GM18507 (cell line): ENCODE data around the gene FBXL13.
"Not testable (repeated sequence)": the region's sequence is repeated elsewhere in the genome, so short reads cannot be mapped to it uniquely, and the experiment has no call there.

Experiments used
- DNase-seq: peaks from one replicate; pipeline ENCODE4 v3.0.0; 2011; ENCODE audit warnings: low read depth; ENCODE audit not compliant: insufficient read length; ENCODE audit errors: extremely low spot score
- FAIRE-seq: peaks from 2 replicates; lab custom pipeline; 2011; peaks lifted over from hg19 to GRCh38; lab: Jason Lieb, UNC

The FBXL13 gene

DNA sequence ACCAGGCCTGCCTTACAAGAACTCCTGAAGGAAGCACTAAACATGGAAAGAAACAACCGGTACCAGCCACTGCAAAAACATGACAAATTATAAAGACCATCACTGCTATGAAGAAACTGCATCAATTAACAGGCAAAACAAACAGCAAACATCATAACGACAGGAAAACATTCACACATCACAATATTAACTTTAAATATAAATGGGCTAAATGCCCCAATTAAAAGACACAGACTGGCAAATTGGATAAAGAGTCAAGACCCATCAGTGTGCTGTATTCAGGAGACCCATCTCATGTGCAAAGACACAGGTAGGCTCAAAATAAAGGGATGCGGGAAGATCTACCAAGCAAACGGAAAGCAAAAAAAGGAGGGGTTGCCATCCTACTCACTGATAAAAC, 120.2 kb downstream of the FBXL13 start:
- not testable (repeated sequence) for FAIRE-seq, DNase-seq

DNA sequence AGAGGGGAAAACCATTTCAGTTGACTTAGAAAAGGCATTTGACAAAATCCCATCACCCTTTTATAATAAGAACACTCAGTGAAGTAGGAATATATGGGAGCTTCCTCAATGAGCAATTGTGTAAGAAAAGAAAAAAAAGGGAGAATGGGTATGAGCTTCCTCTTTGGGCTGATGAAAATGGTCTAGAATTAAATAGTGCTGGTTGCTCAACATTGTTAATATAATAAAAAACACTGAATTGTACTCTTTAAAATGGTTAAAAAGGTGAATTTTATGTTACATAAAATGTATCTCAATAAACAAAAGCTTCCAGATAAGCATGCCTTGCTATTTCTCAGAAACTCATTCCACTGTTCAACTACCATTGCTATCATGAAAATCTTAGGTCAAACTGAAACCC, 121.2 kb downstream of the FBXL13 start:
- FAIRE-seq (no peak), DNase-seq (no peak)

DNA sequence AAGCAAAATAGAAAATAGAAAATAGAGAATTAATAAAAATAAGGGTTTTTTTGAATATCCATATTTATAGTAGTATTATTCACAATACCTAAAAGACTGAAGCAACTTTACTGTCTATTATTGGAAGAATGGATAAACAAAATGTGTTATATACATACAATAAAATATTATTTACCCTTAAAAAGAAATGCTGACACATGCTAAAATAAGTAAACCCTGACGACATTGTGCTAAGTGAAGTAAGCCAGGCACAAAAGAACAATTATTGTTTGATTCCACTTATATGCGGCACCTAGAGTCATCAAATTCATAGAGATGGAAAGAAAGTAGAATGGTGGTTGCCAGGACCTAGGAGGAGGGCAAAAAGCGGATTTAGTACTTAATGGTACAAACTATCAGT, 122.8 kb downstream of the FBXL13 start:
- DNase-seq (no peak), FAIRE-seq (no peak)

DNA sequence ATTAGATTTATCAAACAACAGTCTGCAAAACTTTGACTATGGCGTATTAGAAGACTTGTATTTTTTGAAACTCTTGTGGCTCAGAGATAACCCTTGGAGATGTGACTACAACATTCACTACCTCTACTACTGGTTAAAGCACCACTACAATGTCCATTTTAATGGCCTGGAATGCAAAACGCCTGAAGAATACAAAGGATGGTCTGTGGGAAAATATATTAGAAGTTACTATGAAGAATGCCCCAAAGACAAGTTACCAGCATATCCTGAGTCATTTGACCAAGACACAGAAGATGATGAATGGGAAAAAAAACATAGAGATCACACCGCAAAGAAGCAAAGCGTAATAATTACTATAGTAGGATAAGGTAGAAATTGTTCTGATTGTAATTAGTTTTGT, 130.4 kb downstream of the FBXL13 start:
- DNase-seq (no peak), FAIRE-seq (no peak)

DNA sequence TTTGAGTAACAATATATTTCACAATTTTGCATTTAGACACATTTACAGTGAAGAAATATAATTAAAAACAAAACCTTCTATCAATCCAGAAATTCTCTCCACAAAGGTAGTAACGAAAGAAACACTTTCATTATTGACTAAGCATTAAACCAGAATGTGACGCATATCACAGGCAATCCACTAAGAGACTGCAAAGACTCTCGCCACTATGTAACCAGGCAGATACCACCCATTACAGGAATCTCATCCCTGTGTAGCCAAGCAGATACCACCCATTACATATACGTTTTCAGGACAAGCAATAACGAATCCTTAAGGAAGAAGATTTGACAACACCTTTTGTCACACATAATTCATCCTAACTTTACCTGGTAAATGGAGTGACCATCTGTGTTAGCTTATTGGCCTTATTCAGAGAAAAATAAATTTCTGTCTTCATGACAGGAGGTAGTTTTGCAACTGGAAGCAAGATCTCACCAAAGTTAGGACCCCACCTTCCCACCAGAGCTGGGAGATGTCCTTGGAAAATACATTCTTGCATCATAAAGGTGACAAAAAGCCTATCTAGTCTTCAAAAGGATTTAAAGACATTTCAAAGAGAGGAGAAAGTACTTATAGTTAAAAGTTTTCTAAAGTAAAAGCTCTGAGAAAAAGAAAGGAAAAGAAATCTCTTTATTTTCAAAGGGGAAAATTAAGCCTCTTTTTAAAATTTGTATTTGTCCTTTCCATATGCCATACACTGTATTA, 131.0 kb downstream of the FBXL13 start:
- DNase-seq (no peak), FAIRE-seq (no peak)

DNA sequence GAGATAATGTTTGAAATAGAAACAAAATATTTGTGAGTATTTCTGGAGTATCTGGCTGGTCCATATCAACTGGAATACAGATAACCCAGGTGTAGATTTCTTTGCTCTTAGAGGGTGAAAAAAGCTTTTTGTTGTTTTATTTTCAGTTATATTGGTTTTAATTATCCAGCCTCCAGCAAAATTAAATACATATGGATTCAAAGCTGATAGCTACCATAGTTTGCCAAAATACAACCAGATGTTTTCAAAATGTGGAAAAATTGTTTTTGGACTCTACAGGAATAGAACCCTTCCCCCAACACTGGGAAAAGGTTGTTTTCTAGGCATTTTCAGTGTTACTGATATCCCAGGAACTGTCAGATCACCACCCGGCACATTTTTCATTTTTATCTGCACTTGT, 131.7 kb downstream of the FBXL13 start:
- FAIRE-seq: no peak
- no peak for DNase-seq

DNA sequence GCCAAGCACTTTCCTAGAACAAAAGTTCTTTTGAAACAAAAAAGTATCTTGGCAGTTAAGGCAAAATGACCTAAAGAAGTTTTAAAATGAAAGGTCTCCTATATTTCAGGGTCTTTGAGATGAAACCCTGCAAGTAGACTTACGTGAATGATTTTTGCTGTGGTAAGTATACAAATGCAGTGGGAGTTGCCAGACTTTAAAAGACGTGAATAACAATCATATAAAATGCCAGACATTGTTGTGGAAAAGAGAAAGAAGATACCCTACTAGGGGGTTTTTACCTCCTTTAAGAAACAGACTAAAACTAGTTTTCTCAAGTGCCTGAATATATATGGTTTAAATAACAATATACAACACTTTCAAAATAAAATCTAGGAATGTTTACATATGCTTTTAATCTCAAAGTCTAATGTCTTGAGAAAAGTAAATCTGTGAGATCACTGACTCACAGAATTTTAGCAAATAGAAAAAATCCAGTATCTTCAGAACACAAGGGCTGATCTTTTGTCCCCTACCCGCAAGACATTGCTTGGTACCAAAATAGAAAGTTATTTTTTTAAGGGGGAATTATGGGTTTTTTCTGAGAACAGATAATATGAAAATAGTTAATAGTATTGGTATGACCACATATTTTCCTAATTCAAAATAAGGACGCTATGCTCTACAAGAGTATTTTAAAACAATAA, 132.3 kb downstream of the FBXL13 start:
- no peak for FAIRE-seq
- no peak for DNase-seq

DNA sequence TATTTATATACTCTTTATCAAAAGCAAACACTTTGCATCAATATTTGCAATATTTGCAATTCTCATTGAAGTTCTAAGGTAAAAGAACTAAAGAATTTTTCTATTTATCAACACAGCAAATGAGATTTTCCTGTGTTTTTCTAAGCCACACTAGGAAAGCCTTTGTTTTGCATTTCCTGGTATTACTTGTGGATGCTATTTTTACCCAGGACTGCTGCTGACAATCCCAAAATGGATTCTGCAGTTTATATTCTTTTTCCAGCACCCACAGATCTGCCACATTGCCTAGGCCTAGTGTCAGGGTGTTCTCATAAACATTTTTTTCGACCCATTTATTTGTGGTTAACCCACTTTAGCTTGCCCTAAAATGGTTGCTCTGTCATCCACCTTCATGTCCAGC, 135.9 kb downstream of the FBXL13 start:
- no peak for FAIRE-seq
- no peak for DNase-seq

DNA sequence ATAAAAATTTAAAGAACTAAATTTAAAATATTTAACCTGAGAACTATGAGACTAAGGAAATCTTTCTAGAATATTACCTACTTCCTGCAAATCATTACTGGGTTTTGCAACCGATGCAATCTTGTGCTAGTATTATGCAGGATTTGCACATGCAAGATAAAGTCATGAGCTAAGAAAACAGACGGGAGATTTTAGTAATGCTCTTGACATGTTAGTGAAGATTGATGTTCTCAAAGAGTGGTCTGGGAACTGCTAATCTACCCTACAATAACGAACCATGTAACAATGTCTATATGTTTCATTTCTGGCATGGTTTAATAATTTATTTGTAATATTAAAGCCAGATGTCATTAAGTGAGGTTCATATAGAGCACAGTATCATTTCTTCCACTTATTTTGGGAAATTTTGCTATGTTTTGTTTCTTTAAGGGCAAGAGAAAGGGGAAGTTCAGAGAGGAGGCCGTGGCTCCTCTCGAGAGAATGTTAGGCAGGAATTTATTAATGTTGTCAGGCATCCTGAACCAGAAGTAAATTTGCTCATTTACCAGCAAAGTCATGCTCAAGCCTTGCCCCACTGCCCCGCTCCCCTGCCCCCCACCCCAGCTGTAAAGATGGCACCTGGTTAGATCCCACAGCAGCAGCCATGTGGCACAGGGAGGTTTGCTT, 139.0 kb downstream of the FBXL13 start:
- DNase-seq (no peak), FAIRE-seq (no peak)

DNA sequence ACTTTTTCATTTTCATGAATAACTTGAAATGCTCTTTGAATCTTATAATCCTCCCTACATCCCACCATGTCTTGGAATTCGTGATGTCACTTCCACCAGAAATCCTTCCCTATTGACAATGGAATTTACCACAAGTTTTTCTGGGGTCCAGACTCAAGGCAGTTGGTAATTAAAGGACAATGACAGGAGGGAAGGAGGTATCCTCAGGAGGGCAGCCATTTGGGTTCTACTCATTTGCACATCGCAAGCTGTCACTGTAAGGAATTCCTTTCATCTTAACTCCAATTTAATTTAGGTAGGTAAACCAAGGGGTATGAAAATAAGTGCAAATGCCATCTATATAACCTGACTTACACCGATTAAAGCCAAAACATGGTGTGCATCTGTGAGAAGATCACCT, 139.9 kb downstream of the FBXL13 start:
- no peak for FAIRE-seq
- no peak for DNase-seq

DNA sequence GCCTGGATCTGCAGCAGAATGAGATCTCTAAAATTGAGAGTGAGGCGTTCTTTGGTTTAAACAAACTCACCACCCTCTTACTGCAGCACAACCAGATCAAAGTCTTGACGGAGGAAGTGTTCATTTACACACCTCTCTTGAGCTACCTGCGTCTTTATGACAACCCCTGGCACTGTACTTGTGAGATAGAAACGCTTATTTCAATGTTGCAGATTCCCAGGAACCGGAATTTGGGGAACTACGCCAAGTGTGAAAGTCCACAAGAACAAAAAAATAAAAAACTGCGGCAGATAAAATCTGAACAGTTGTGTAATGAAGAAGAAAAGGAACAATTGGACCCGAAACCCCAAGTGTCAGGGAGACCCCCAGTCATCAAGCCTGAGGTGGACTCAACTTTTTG, 140.4 kb downstream of the FBXL13 start:
- FAIRE-seq: no peak
- DNase-seq: no peak

DNA sequence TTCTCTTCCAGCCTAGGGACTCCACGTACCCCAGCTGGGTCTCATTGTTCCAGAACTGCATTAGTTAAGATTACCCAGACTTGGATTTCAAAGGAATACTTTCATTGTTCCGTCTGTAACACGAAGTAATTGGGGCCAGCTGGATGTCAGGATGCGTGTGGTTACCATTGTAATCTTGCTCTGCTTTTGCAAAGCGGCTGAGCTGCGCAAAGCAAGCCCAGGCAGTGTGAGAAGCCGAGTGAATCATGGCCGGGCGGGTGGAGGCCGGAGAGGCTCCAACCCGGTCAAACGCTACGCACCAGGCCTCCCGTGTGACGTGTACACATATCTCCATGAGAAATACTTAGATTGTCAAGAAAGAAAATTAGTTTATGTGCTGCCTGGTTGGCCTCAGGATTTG, 140.8 kb downstream of the FBXL13 start:
- no peak for FAIRE-seq
- DNase-seq: no peak

DNA sequence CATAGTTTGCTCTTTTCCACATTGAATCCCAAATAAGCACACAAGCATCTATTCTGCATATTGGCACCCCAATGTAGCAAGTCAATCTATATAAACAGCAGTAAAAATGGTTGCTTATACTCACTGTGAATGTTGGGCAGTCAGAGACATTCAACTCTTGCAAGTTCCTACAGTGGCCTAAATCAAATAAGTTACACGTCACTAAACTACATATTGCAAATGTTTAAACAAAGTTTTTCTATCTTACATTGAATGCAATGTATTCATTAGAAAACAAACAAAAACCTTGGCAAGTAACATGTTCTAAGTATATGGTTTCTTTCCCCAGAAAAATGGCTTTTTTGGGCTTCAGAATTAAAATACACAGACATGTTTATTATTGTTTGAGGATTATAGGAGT, 142.8 kb downstream of the FBXL13 start:
- no peak for FAIRE-seq
- DNase-seq: no peak

DNA sequence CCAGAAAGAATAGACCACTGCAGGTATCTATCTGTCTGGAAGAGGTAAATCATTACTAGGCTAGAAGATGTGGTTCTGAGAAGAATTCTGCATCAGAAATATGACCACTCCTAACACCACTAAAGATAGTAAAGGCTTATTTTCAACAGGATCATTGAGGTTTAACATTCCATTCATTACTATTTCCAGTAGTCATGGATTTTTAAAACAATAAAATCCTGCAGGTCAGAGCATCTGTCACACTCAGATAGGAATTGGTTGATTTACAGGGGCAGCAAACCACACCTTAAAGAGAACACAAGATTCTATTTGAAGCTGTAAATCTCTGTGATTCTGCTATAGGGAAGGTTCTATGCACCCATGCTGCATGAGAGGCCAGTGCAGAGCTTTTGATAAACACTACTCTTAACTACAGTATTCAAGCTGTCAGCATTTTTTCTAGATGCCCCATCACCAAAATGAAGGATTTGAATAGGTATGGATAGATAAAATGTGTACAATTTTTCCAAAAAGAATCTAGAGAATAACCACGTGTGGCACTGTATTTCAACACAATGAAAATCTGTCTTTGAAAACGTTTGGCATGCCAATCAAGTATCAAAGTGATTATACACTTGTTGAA, 147.2 kb downstream of the FBXL13 start:
- FAIRE-seq (no peak), DNase-seq (no peak)

DNA sequence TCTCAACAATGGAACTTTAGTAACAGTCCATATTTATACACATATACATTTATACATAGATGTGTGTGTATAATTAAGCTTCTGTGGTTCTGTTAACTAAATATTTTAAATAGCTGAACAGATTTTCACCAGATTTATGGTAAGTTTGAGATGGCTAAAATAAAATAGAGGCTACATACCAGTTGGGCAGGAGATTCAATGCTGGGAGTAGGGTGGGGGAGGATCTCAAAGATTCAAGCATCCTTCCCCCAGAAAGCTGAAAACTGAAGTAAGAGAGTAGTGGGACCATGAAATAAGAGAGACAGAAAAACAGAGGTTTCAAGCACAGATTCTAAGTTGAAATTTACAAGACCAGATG, 147.8 kb downstream of the FBXL13 start:
- DNase-seq: no peak
- FAIRE-seq: no peak

DNA sequence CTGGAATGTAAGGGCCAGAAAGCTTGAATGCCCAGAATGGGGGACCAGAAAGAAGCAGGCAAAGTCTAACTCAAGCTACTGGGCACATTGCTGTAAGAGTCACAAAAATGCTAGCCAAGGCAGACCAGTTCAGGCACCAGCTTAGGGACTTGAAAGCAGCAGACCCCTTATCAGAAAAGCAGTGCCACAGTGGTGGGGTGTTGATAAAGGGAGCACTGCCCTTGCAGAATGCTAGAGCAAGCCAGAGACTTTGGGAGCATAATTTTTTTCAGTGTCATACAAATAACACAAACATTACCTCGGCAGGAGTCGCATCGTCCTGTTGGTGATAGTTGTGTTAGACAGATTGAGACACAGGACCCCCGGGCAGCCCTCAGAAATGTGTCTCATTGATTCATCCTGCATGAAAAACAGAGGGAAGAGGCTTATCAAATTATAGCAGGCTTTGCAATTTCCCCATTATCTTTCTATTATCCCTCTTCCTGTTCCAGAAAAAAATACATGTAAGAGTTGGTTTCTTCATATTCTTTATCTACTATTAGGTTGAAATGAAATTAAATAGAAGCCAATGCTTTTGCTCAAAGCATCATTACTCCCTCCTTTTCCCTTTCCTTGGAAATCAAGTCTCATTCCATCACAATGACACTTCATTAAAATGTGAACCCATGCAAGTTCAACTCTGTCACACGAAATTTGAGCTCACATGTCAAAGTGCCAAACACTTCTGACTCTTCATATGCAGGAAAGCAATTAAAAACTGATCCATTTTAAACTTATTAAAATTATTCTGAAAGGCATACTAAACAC, 148.4 kb downstream of the FBXL13 start:
- DNase-seq (no peak), FAIRE-seq (no peak)

DNA sequence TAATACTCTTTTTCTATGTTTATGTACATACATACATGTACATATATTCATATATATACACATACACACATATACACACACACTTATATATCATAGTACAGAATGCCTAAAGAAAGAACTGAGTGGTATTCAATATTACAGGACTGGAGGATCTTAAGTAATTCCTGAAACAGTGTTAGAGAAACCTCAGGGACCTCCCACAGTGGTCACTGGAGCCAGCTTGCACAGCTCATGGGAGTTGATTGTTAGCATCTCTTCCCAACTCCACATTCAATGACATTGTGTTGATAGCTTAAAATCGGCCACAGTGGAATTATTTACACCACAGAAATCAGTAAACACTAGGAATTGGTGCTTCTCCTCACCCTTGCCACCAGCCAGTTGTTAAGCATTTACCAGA, 155.8 kb downstream of the FBXL13 start:
- DNase-seq: no peak
- FAIRE-seq: no peak

DNA sequence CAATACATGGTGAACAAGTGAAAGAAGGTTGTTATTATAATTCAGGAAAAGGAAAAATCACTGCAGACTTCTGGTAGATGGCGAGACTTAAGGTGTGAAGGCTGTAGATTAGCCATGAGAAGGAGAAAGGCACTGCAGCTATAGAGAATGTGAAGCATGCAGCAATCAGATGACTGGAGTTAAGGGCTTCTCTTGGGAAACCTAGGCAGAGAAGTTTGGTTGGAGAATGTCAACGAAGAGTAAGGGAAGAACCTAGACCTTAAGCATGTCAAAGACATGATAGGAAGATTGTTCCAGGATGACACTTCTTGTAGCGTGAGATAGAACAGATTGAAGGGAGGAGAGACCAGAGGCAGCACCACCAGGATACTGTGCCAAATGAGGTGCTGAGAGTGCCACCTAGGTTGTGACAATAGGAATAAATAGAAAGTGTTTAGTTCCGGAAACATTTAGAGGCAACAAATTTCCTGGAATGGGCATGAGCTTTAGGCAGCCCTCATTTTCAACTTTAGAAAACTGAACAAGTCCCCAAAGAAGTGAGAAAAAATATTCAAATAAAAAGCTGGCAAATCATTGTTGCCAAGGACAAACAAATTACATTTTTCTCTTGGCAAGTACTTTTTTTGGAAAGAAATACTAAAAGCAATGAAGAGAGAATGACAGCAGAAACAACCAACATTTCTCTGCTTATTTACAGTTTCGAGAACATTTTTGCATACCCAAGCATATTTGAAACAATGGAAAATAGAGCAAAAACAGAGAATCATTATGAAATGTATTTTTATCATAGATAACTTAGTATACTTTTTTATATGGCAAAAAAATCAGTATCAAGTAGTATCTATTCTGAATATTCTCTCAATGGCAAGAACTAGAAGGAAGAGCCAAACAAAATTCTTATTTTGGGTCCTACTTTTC, 156.9 kb downstream of the FBXL13 start:
- DNase-seq: no peak
- no peak for FAIRE-seq

DNA sequence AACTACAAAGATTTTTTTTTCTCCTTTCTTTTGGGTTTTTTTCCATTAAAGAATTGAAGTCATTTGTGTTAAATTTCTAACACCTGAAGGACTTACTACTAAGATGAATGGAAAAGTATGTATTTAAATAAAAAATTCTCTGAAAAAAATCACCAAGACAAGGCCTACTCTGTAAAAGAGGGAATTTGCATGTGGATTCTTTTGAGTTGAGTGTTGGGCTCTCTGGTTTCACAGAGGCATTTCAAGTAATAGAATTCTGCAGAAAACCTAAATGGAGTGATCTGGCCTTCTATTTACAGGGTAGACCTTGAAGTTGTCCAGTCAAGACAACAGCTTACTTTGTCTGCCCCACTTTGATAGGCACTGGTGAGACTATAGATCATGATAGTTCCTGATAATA, 157.7 kb downstream of the FBXL13 start:
- FAIRE-seq: no peak
- DNase-seq: no peak
